GM12865 (cell line): Measurements from ENCODE around the gene FGFR3.
"Not testable (repeated sequence)": the region's sequence is repeated elsewhere in the genome, so short reads cannot be mapped to it uniquely, and the experiment has no call there.

ENCODE experiments used
- DNase-seq: peaks from one replicate; pipeline ENCODE4 v3.0.0; 2010; ENCODE audit warnings: low read depth
- H3K4me3 ChIP-seq: 2 replicates; pipeline ENCODE4 v1.5.1; 2011; ENCODE audit warnings: mild to moderate bottlenecking, low read depth, low read length, control low read depth
- CTCF ChIP-seq: IDR thresholded peaks from 2 replicates; pipeline ENCODE4 v1.5.1; 2011; ENCODE audit warnings: low read length, control low read depth, low read depth, inconsistent platforms; ENCODE audit not compliant: insufficient read depth; ENCODE audit errors: missing control alignments

Gene FGFR3

GRCh38 chr4:1830642-1831228 lies 37.6 kb downstream of the FGFR3 start:
- no peak for TF ChIP-seq CTCF
- DNase-seq = peak; percentile 11
- no peak overlapping the region for H3K4me3 ChIP-seq

GRCh38 chr4:1831331-1831730 lies 38.2 kb downstream of the FGFR3 start:
- no peak for TF ChIP-seq CTCF
- no peak for DNase-seq
- H3K4me3 ChIP-seq = no peak overlapping the region

GRCh38 chr4:1832690-1833089 lies 39.6 kb downstream of the FGFR3 start:
- no peak for DNase-seq
- no peak for TF ChIP-seq CTCF

GRCh38 chr4:1833307-1834046 lies 40.4 kb downstream of the FGFR3 start:
- peak; percentile 21 for DNase-seq
- no peak for TF ChIP-seq CTCF
- no peak overlapping the region for H3K4me3 ChIP-seq

More at GRCh38 chr4:1832690-1833089, 39.6 kb downstream of the FGFR3 start:
- H3K4me3 ChIP-seq = no peak overlapping the region

GRCh38 chr4:1834047-1834775 lies 41.1 kb downstream of the FGFR3 start:
- DNase-seq = peak; percentile 80
- no peak overlapping the region for H3K4me3 ChIP-seq
- TF ChIP-seq CTCF = no peak

GRCh38 chr4:1835836-1836235 lies 42.7 kb downstream of the FGFR3 start:
- not testable (repeated sequence) for H3K4me3 ChIP-seq, DNase-seq

- no peak for DNase-seq
- H3K4me3 ChIP-seq = no peak overlapping the region
These were observed 43.6 kb downstream of the FGFR3 start for GRCh38 chr4:1836650-1837049.

More at GRCh38 chr4:1836650-1837049, 43.6 kb downstream of the FGFR3 start:
- no peak for TF ChIP-seq CTCF
